Measurements from ENCODE around the gene TIMP2. TPM values are rescaled to one million over a fixed set of nuclear protein-coding genes. Genes with fewer than 3 reads are reported as not detected.

TIMP2 gene
- total RNA-seq, 1 experiment from 2014 or later: 37.5 TPM

- no peak for DNase-seq (ENCODE audit: low spot score)
- in situ Hi-C loops (cut with HindIII; ENCODE audit: low sequenced_read_pairs): no loop called here
Measured at GRCh38 chr17:78804777-78805176, 120.4 kb downstream of the TIMP2 start.

DNA sequence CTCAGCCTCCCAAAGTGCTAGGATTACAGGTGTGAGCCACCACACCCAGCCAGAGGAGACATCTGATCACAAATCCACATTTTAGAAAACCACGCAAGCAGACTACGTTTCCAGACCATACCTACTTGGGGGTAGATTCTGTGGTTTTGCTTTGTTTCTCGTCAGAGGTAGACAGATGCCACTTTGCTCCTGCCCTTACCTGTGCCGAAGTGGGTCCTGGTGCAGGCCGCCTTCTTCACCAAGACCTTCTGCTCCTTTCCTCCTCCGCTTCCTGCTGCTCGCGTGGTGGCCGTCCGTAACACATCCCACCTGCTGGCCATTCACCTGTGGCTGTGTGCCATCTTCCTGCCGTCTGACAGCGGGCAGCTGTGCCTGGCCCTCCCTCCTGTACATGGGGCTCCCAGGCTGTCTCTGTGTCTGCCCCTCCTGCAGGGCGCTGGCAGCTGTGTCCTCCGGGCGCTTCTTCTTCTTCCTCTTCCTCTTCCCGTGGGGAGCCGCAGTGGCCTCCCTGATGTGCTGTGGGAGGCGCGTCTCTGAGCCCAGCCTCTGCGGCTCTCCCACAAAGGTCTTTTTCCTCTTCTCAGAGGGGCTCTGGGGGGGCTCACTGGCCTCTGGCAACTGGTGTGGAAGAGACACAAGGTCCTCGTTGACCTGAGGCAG, 121.9 kb downstream of the TIMP2 start:
- in situ Hi-C loops (cut with HindIII; ENCODE audit: low sequenced_read_pairs): no loop called here
- DNase-seq (ENCODE audit: low spot score): no peak

Other genes starting within 250 kb of the TIMP2 start
- 21.7 and 28.1 TPM in 2 replicates for gene CYTH1, start 143.1 kb downstream of the TIMP2 start, total RNA-seq (2014; rRNA removed; shearing (Covaris generic))
- gene USP36, start 84.6 kb downstream of the TIMP2 start, total RNA-seq (2014; rRNA removed; shearing (Covaris generic)): 10.1 and 10.4 TPM in 2 replicates
- gene CEP295NL, start 22.2 kb downstream of the TIMP2 start, total RNA-seq (2014; rRNA removed; shearing (Covaris generic)): 0.37 TPM in 1 of 2 replicates, not detected in the other
- 24.1 and 44.7 TPM in 2 replicates for gene LGALS3BP, start 54.5 kb upstream of the TIMP2 start, total RNA-seq (2014; rRNA removed; shearing (Covaris generic))
- 66.1 and 80.1 TPM in 2 replicates for gene CANT1, start 84.4 kb upstream of the TIMP2 start, total RNA-seq (2014; rRNA removed; shearing (Covaris generic))
- not detected in 2 replicates for gene C1QTNF1, start 98.8 kb upstream of the TIMP2 start, total RNA-seq (2014; rRNA removed; shearing (Covaris generic))
- 13.2 and 17.1 TPM in 2 replicates for gene ENGASE, start 149.4 kb upstream of the TIMP2 start, total RNA-seq (2014; rRNA removed; shearing (Covaris generic))